Fibroblast of the aortic adventitia (primary cell): ENCODE data around the gene TRA2A. TPM values are rescaled to one million over a fixed set of nuclear protein-coding genes. Genes with fewer than 3 reads are reported as not detected.
A peak's percentile ranks its signal among the peaks of the same experiment; 100 is the strongest.

Experiments
- DNase-seq: peaks from one replicate; pipeline ENCODE4 v3.0.0-alpha.2; 2010; ENCODE audit warnings: low read depth
- H3K4me3 ChIP-seq: 2 replicates; pipeline ENCODE4 v1.5.1; 2011; ENCODE audit warnings: low read depth, mild to moderate bottlenecking, control low read depth, low read length, moderate library complexity
- small RNA-seq: library from RNA; depleted of rRNA; stranded (forward); fragments of <200 nt; gene quantifications from one replicate; pipeline ENCODE3, GENCODE V24; 2012
- total RNA-seq: library from RNA; depleted of rRNA; stranded (reverse); fragments of >200 nt; gene quantifications from 2 replicates; pipeline ENCODE4 v1.2.3, GENCODE V29; 2012; ENCODE audit warnings: low replicate concordance
- TF ChIP-seq, protein P1 (sequence below): IDR thresholded peaks from 2 replicates; pipeline ENCODE4 v1.5.1; 2011; ENCODE audit warnings: mild to moderate bottlenecking, low read length, control low read depth, inconsistent platforms; ENCODE audit not compliant: insufficient read depth

TRA2A gene
- total RNA-seq, 1 donor = 48.0 TPM

DNA sequence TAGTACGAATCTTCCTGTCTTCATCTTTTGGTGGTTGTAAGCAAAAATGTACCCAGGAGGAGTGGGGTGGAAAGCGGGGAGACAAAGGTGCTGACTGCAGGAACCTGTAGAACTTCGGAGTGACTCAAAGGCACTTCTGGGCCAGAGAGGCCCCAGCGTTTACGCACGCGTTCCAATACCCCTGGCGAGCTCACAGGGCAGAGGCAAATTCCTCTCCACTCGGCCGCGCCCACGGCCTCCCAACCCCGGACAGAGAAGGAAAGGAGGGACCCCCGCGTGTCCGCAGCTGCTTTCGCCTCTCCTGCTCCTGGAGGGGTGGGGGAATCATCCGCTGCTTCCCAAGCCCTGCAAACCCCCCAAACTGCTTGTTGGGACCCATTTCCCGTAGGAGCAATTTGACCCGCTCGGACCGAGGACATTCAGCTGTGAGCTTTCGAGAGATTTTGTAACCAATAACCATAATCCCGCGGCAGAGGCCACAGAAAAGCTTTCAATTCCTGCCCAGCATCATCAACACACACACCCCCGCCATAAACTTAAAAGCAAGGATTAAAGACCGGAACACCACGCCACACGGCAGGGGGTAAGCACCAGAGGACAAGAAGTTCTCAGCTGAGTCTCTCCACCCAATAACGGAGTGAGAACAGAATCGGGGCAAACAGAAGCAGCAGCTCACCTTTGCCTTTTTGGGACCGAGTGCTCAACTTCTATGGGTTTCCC lies 63.8 kb downstream of the TRA2A start:
- TF ChIP-seq, protein P1, sequence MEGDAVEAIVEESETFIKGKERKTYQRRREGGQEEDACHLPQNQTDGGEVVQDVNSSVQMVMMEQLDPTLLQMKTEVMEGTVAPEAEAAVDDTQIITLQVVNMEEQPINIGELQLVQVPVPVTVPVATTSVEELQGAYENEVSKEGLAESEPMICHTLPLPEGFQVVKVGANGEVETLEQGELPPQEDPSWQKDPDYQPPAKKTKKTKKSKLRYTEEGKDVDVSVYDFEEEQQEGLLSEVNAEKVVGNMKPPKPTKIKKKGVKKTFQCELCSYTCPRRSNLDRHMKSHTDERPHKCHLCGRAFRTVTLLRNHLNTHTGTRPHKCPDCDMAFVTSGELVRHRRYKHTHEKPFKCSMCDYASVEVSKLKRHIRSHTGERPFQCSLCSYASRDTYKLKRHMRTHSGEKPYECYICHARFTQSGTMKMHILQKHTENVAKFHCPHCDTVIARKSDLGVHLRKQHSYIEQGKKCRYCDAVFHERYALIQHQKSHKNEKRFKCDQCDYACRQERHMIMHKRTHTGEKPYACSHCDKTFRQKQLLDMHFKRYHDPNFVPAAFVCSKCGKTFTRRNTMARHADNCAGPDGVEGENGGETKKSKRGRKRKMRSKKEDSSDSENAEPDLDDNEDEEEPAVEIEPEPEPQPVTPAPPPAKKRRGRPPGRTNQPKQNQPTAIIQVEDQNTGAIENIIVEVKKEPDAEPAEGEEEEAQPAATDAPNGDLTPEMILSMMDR = no peak
- peak overlapping the region; percentile 78 for H3K4me3 ChIP-seq
- peak; percentile 75 for DNase-seq

DNA sequence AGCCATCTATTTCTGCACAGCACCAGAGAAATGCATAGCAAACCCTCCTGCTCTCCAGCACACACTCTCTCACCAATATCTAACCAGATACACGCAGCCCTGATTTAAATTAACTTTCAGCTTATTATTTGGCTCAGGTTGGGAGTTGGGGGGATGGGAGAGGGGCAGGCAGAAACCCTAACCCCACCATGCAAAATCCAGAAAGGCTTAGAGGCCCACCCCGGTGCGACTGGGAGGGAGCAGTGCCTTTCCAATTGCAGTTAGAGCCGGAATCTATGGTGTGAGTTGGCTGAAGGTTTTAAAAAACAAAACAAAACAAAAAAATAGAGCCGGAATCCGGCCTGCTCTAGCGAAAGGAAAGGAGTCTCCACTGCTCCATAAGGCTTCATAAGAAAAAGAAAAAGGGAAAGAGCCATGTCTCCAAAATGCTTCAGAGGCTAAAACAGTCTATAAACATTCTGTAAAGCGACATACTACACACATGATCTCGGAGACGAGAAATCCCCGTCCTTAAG lies 64.4 kb downstream of the TRA2A start:
- peak; percentile 23 for DNase-seq
- peak overlapping the region; percentile 78 for H3K4me3 ChIP-seq

DNA sequence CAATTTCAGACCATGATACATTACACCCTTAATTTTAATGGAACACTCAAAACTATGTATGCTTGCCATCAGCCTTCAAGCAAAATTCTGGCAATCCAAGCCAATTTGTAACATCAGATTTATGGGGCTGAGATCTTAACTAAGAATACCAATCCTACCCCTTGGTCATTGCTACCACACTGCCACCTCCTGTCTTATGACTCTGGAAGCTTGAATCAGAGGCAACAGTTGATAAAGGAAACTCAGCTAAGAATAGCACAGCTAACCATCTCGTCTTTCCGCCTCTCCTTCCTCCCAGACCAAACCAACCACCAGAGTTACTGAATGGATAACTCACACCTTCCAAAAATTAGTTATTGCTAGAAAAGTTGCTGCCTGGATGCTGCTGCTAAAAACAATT lies 68.9 kb downstream of the TRA2A start:
- TF ChIP-seq, protein P1 = peak; percentile 46
- H3K4me3 ChIP-seq = no peak overlapping the region
- peak; percentile 75 for DNase-seq

More for the DNA sequence above, 64.4 kb downstream of the TRA2A start:
- TF ChIP-seq, protein P1 = no peak

DNA sequence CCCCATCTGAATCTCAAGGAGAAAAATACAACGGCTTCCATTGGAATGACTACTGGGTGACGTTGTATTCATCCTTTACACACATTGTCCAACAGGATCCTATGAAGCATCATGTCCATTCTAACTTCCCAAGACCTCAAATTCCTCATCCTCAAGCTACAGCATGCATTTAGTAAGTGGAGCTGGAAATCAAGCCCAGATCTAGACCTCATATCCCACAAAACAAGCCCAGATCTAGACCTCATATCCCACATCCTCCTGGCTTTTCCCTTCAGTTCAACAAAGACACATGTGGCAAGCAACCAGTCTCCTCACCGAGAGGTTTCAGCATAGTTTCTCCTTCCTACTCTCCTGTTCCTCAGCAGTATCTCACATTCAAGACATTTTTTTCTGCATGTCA lies 73.7 kb downstream of the TRA2A start:
- TF ChIP-seq, protein P1 = no peak
- no peak for DNase-seq
- no peak overlapping the region for H3K4me3 ChIP-seq

DNA sequence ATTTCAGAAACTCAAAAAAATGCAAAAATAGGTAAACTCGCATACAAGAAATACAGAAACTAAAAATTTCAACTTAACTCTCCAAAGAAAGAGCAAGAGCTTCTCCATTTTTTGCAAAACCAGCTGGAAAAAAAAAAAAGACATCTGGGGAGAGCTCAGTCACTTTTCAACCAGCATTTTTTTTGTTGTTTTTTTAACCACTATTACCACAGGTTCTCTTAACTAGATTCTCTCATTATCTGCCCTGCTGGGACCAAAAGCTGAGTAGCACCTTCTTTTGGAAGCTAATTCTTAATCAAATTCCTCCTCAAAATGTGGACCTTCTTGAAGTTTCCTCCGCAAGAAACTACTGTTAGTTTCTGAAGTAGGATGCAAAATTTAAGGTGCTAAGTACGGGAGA lies 75.7 kb downstream of the TRA2A start:
- DNase-seq = no peak
- H3K4me3 ChIP-seq = no peak overlapping the region
- TF ChIP-seq, protein P1 = no peak

DNA sequence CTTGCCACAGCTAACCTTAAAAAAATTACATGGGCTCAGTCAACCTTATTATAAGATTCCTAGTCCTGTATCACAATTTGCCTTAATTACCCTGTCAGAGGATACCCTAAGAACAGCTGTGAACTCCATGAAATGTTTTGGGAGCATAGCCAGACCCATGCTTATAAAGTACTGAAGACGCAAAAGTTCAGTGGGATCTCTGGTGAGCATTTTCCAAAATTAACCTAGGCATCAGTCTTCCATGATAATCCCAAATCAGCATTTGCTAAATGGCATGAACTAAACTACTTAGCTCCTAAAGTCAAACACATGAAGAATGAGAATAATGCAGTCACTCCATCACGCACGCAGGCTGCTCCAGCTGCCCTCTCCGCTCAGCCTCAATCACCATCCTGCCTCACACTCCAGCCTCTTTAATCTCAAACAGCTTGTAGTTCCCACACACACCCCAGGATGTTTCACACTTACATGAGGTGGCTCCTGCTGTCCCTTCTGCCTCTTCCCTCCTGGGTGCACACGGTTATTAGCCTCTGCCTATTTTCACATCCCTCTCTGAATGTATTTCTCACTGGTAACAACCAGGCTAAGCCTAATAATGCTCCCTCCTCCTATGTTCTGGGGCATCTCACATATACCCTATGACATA lies 76.8 kb downstream of the TRA2A start:
- TF ChIP-seq, protein P1 = no peak
- DNase-seq = no peak
- no peak overlapping the region for H3K4me3 ChIP-seq

Small RNAs within 50 kb of the gene (small RNA-seq; reads per million reads assigned to genes)
- gene AC079780.1 (not detected), gene RF00019 (not detected)

Other genes starting within 250 kb of the TRA2A start
- 53.1 and 55.2 TPM in 2 replicates for gene MALSU1, start 232.6 kb downstream of the TRA2A start, total RNA-seq
- gene IGF2BP3, start 61.5 kb downstream of the TRA2A start, total RNA-seq = 2.9 and 116 TPM in 2 replicates
- 3.9 and 8.5 TPM in 2 replicates for gene CCDC126, start 65.4 kb upstream of the TRA2A start, total RNA-seq
- gene FAM221A, start 148.2 kb upstream of the TRA2A start, total RNA-seq = 0.74 and 1.4 TPM in 2 replicates
- 0.09 and 0.33 TPM in 2 replicates for gene STK31, start 178.2 kb upstream of the TRA2A start, total RNA-seq